ENCODE results near the gene SH2B2.
"Not testable (repeated sequence)": the region's sequence is repeated elsewhere in the genome, so short reads cannot be mapped to it uniquely, and the experiment has no call there.

Gene SH2B2

GRCh38 chr7:102306916-102307677 lies 20.4 kb downstream of the SH2B2 start:
- no peak for DNase-seq

DNA sequence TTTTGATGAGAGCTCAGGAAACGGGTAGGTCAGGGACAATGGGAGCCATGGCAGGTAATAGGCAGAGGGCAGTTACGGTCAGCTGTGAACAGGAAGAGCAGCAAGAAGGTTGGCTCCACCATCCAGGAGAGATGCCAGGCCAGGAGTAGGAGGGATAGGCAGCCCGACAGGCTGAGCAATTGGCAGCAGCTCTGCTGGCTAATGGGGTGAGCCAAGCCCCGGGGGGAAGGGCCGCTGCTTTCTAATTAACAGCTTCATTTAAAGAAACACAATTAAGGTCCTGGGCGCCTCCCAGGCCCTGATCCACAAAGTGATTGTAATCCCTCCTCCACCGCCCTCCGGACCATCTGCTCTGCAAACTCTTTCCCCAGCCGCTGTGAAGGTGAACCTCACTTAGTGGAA lies 23.7 kb downstream of the SH2B2 start:
- DNase-seq = no peak

DNA sequence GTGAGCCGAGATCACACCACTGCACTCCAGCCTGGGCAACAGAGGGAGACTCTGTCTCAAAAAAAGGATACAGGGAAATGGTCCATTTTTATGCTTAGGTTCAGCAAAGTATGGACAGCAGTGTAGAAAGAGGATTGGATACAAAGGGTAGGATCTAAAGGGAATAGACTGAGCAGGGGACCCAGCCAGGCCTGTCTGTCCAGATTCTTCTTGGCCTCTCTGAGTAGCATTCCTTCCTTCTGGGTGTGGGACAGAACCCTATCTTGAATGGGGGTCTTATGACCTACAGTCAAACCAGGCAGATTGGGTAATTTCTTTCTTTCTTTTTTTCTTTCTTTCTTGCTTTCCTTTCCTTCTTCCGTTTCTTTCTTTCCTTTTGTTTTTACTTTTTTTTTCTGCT lies 25.6 kb downstream of the SH2B2 start:
- DNase-seq = no peak

DNA sequence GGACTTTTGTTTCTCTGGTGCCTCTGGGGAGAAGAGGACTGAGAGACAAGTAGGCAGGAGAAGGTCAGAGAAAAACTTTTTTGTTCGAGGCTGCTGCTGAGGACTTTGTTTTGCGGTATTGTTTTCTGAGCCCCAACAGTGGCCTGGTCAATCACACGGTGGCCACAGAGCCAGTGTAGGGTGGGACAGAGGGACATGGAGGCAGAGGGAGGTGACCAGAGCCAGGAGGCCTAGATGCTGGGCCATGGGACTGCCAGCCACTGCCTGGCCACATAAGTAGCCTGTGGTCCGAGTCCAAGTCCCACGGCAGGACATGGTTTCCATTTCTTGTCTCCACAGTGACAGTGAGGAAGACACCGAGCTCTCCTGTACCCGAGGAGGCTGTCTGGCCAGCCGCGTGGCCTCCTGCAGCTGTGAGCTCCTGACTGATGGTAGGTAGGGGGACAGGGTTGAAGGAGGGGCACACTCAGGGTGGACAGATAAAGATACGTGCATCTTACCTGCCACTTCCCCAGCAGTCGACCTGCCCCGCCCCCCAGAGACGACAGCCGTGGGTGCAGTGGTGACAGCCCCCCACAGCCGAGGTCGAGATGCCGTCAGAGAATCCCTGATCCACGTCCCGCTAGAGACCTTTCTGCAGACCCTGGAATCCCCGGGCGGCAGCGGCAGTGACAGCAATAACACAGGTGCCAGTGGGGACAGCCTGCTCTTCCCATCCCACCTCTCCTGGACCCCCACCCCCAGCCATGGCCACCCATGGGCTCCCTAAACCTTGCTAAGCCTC lies 27.5 kb downstream of the SH2B2 start:
- no peak for DNase-seq

GRCh38 chr7:102317231-102318059 lies 30.8 kb downstream of the SH2B2 start:
- DNase-seq = no peak

DNA sequence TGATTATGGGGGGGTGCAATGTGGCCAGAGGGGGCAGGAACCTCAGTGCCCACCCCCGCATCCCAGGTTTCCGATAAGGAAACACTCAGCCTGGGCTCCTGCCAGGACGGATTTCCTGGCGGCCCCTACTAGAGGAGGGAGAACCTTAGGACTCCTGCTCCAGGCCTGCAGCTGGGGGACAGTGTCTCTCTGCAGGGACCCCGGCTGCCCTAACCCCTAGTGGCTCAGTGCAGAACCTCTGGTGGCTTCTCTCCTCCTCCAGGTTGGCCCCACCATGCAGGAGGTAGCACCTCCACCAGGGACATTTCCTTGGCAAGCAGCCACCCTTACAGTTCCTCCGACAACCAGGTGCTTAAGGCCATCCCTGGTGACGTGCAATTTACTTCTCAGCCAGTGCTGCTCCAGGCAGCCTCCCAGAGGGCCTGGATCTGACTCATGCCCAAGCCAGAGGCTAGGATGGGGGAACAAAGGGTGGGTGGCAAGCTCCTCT lies 31.9 kb downstream of the SH2B2 start:
- DNase-seq = no peak

DNA sequence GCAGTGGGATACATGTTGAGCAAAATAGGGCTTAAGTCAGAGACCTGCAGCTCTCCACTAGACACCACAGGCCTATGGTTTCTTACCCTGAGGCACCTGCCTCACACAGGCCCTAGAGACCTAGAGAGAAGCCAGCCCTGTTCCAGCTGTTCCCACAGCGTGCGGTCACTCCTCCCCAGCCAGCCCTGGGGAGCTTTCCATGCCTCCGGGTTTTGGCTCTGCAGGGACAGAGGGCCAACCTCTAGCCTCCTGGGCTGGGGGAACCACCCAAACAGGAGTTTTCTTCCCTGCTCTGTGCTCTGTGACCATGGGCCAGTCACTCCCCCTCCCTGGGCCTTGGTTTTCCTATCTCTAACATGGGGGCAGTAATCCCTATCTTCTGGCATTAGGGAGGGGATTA lies 33.0 kb downstream of the SH2B2 start:
- no peak for DNase-seq

DNA sequence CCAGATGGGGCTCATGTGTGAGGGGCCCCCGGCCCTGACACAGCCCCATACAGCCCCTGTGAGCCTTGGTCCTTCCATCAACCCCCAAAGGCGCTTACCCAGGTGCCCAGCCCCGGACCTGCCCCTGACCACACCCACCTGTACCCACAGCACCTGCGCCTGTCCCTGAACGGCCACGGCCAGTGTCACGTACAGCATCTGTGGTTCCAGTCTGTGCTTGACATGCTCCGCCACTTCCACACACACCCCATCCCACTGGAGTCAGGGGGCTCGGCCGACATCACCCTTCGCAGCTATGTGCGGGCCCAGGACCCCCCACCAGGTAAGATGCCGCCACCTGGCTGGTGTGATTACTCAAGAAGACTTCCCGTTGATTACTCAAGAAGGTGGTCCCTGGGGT lies 33.5 kb downstream of the SH2B2 start:
- no peak for DNase-seq

DNA sequence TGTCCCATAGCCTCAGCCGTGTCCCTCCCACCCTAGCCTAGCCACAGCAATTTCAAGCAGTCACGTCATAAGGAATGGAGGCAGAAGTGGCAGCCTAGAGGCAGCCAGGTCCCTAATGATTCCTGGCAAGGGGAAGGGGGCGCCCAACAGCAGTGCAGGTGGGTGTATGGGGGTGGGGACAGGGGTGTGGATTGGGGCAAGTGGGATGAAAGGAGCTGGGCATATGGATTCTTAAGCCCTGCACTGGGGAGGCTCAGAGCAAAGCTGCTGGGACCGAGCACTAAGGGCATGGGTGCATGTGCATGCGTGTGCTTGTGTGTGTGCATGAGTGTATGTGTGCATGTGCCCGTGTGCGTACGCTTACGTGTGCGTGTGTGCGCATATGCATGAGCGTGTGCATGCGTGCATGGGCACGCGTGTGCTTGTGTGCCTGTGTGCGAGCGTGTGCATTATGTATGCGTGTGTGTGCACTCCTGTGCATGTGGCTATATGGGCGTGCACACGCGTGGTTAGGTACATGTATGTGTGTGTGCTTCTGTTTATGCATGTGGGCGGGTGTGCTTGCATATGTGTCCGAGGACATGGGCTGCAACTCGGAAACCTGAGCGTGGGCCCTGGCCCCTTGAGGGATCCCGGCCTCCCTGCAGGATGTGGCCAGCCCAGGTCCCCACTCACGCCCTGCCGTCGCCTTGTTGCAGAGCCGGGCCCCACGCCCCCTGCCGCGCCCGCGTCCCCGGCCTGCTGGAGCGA lies 34.1 kb downstream of the SH2B2 start:
- no peak for DNase-seq

GRCh38 chr7:102321351-102322201 lies 34.9 kb downstream of the SH2B2 start:
- DNase-seq = no peak

GRCh38 chr7:102322202-102322715 lies 35.6 kb downstream of the SH2B2 start:
- no peak for DNase-seq

DNA sequence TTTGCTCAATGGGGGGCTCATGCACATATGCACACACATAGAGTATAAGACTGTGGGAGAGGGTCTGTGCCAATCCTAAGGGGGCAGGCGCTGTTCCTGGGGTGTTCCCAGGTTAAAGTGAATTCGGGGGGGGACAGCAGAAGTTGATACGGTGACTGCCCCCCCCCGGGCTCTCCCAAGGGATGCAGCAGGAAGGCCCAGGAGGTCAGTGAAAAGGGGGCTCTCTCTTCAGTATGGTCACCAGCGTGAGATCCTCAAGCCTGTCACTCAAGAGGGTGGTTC lies 37.2 kb downstream of the SH2B2 start:
- no peak for DNase-seq

- not testable (repeated sequence) for DNase-seq
These were observed 38.4 kb downstream of the SH2B2 start for GRCh38 chr7:102325106-102325505.

GRCh38 chr7:102326157-102326889 lies 39.7 kb downstream of the SH2B2 start:
- no peak for DNase-seq

DNA sequence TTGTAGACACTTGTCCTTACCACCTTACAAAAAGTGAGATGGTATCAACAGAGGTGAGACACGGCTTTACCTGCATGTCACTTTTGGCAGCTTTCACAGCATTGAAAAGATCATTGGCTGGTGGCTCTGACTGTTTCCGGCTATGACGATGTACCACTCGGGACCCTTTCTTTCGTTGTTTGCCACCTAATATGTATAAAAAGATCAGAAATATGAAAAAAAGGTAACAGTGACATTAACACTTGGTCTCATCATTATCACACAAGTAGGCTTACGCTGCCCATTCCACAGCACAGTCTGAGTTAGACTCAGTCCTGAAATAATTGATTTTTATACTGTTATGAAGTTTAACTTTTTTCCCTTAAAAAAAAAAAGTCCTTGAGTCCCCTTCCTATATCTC lies 40.5 kb downstream of the SH2B2 start:
- DNase-seq = not testable (repeated sequence)

GRCh38 chr7:102328863-102329262 lies 42.2 kb downstream of the SH2B2 start:
- DNase-seq = not testable (repeated sequence)

- not testable (repeated sequence) for DNase-seq
These were observed 42.7 kb downstream of the SH2B2 start for GRCh38 chr7:102329366-102329765.

DNA sequence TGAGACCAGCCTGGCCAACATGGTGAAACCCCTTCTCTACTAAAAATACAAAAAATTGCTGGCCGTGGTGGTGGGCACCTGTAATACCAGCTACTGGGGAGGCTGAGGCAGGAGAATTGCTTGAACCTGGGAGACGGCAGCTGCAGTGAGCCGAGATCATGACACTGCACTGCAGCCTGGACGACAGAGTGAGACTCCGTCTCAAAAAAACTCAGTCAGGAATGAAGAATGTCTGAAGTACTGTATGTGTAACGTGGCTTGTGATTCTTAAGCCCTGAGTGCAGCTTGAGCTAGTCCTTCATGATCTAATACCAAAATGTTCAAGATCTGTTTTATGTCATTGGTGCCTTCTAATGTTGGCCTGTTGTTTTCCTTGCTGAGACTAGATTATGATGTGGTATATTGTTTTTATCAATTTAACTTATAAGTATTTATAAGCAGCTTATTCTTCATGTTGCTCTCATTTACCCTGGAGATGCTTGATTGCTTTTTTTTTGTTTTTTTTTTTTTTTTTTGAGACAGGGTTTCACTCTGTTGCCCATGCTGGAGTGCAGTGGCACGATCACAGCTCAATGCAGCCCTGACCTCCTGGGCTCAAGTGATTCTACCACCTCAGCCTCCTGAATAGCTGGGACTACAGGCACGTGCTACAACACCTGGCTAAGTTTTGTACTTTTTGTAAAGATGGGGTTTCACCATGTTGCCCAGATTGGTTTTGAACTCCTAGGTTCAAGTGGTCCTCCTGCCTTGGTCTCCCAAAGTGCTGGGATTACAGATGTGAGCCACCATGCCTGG lies 44.2 kb downstream of the SH2B2 start:
- DNase-seq = not testable (repeated sequence)

GRCh38 chr7:102335574-102335973 lies 48.9 kb downstream of the SH2B2 start:
- not testable (repeated sequence) for DNase-seq

DNA sequence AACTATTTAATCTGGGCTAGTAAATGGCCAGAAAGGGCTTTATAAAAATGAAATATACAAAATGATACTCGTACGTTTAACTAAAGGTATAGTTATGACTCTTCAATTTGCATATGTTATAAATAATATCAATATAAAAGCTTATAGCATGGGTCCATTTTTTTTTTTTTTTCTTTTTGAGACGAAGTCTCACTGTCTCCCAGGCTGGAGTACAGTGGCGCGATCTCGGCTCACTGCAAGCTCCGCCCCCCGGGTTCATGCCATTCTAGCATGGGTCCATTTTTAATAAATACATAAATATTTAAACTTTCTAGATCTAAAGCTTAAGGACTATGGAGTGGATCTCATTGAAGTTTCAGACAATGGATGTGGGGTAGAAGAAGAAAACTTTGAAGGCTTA lies 50.3 kb downstream of the SH2B2 start:
- not testable (repeated sequence) for DNase-seq

Measured in activated CD4-positive, alpha-beta T cell treated with anti-CD3 and anti-CD28 coated beads for 1 hour (primary cell).